HCT116 (cell line): ENCODE data around the gene IKZF3. TPM values are rescaled to one million over a fixed set of nuclear protein-coding genes. Genes with fewer than 3 reads are reported as not detected.

ENCODE experiments used
- ATAC-seq: fragments of 200-7000 bp; cut with Tn5 transposase; 2 replicates; pipeline ENCODE4 v1.9.1; 2020; ENCODE audit warnings: mild to moderate bottlenecking, moderate library complexity
- BruUV-seq: library from RNA; stranded (reverse); fragments of 400-500 nt; replicated peaks from 2 replicates; lab custom pipeline; 2021; lab: Mats Ljungman, UMichigan
- CTCF ChIA-PET: fragments of 300-600 bp; sonication (Branson Sonifier 250); formaldehyde crosslinking; loops from one replicate; lab custom pipeline; 2021; ENCODE audit warnings: antibody characterized with exemption; lab: Charles Lee
- POLR2A ChIA-PET: fragments of 300-600, 350-600 bp; sonication (Branson Sonifier 250); formaldehyde crosslinking; loops from one replicate; lab custom pipeline; 2021; ENCODE audit warnings: antibody characterized with exemption; lab: Charles Lee
- RAD21 ChIA-PET, 2 experiments: fragments of 300-600 bp; sonication (Branson Sonifier 250); formaldehyde crosslinking; loops; one replicate each; lab custom pipeline; 2023; ENCODE audit warnings: low total read pairs in 2 of 2; ENCODE audit not compliant: uncharacterized antibody in 2 of 2, unreplicated experiment in 2 of 2, low non-redundant PET in 1 of 2; lab: Charles Lee
- DNase-seq: peaks from one replicate; pipeline ENCODE4 v3.0.0-alpha.2; 2010; ENCODE audit warnings: low read depth, low spot score
- H2AFZ ChIP-seq: fragments of 200-600 bp; shearing (Covaris generic), sonication (generic); 2 replicates; pipeline ENCODE4 v1.6.1; 2017; ENCODE audit warnings: low read depth, mixed run types, mixed read lengths, antibody characterized with exemption, low read length; ENCODE audit not compliant: poor library complexity, severe bottlenecking
- H3K27ac ChIP-seq: 2 replicates; pipeline ENCODE4 v1.5.1; 2012; ENCODE audit warnings: low read depth, low read length
- H3K27me3 ChIP-seq: fragments of 200-600 bp; sonication (generic); 2 replicates; pipeline ENCODE4 v1.6.1; 2016; ENCODE audit warnings: mixed run types, low read length, mixed read lengths; ENCODE audit not compliant: insufficient read depth
- H3K36me3 ChIP-seq, 2 experiments: fragments of 200-500 bp in 1 of 2; fragments of 200-600 bp in 1 of 2; sonication (Bioruptor generic) in 1 of 2; sonication (generic) in 1 of 2; 2 replicates each; pipeline versions ENCODE4 v1.5.1 to v1.6.1; 2014 to 2016; ENCODE audit warnings: low read length in 2 of 2, inconsistent platforms in 1 of 2, mixed read lengths in 1 of 2, mixed run types in 1 of 2; ENCODE audit not compliant: insufficient read depth in 2 of 2, control insufficient read depth in 1 of 2
- H3K4me1 ChIP-seq, 2 experiments: fragments of 200-600 bp in 1 of 2; sonication (generic) in 1 of 2; 2 replicates each; pipeline versions ENCODE4 v1.5.1 to v1.6.1; 2012 to 2017; ENCODE audit warnings: low read length in 2 of 2, inconsistent platforms in 1 of 2, mild to moderate bottlenecking in 1 of 2, mixed read lengths in 1 of 2, mixed run types in 1 of 2, moderate library complexity in 1 of 2; ENCODE audit not compliant: insufficient read depth in 2 of 2, control insufficient read depth in 1 of 2
- H3K4me2 ChIP-seq: fragments of 200-600 bp; sonication (generic); 2 replicates; pipeline ENCODE4 v1.6.1; 2017; ENCODE audit warnings: mixed run types, low read length, mixed read lengths
- H3K4me3 ChIP-seq, 2 experiments: fragments of 200-600 bp in 1 of 2; sonication (generic) in 1 of 2; replicated peaks in 1 of 2; 2 replicates each; pipeline ENCODE4 v1.5.1; 2011 to 2016; ENCODE audit warnings: low read length in 2 of 2, control low read depth in 1 of 2, low read depth in 1 of 2, mild to moderate bottlenecking in 1 of 2, mixed read lengths in 1 of 2, mixed run types in 1 of 2
- H3K79me2 ChIP-seq: fragments of 200-600 bp; sonication (generic); 2 replicates; pipeline ENCODE4 v1.6.1; 2017; ENCODE audit warnings: mild to moderate bottlenecking, mixed run types, low read length, moderate library complexity, mixed read lengths; ENCODE audit not compliant: insufficient read depth
- H3K9ac ChIP-seq: fragments of 200-600 bp; sonication (generic); 2 replicates; pipeline ENCODE4 v1.6.1; 2016; ENCODE audit warnings: low read length, mixed read lengths
- H3K9me2 ChIP-seq: fragments of 200-600 bp; sonication (generic), shearing (Covaris generic); 2 replicates; pipeline ENCODE4 v1.6.1; 2017; ENCODE audit warnings: mixed run types, mild to moderate bottlenecking, moderate library complexity; ENCODE audit not compliant: insufficient read depth
- H3K9me3 ChIP-seq, 2 experiments: fragments of 200-500 bp in 1 of 2; fragments of 200-600 bp in 1 of 2; sonication (Bioruptor generic) in 1 of 2; sonication (generic) in 1 of 2; 2 replicates each; pipeline ENCODE4 v1.6.1; 2014 to 2017; ENCODE audit warnings: low read length in 2 of 2, mixed read lengths in 2 of 2, inconsistent platforms in 1 of 2, low read depth in 1 of 2, mild to moderate bottlenecking in 1 of 2, mixed run types in 1 of 2, moderate library complexity in 1 of 2; ENCODE audit not compliant: control insufficient read depth in 1 of 2, insufficient read depth in 1 of 2
- H4K20me1 ChIP-seq: fragments of 200-600 bp; sonication (generic), shearing (Covaris generic); 2 replicates; pipeline ENCODE4 v1.6.1; 2017; ENCODE audit warnings: mixed run types, mild to moderate bottlenecking, moderate library complexity; ENCODE audit not compliant: insufficient read depth
- CEBPB ChIP-seq: IDR thresholded peaks from 2 replicates; pipeline ENCODE4 v1.6.1; 2012; ENCODE audit warnings: low read depth
- ELF1 ChIP-seq: IDR thresholded peaks from 2 replicates; pipeline ENCODE4 v1.6.1; 2012; ENCODE audit warnings: low read depth, borderline replicate concordance
- POLR2A ChIP-seq: IDR thresholded peaks from 2 replicates; pipeline ENCODE4 v1.7.0; 2011; ENCODE audit warnings: borderline replicate concordance; ENCODE audit not compliant: insufficient read depth, insufficient read length; ENCODE audit errors: extremely low read depth
- POLR2AphosphoS5 ChIP-seq: IDR thresholded peaks from 2 replicates; pipeline ENCODE4 v1.6.1; 2011; ENCODE audit warnings: mild to moderate bottlenecking, low read depth, low read length, moderate library complexity
- RAD21 ChIP-seq: IDR thresholded peaks from 2 replicates; pipeline ENCODE4 v1.6.1; 2012; ENCODE audit warnings: low read depth, mild to moderate bottlenecking
- SIN3A ChIP-seq: IDR thresholded peaks from 2 replicates; pipeline ENCODE4 v1.6.1; 2012; ENCODE audit warnings: low read depth
- SP1 ChIP-seq: IDR thresholded peaks from 2 replicates; pipeline ENCODE4 v1.6.1; 2012; ENCODE audit warnings: low read depth
- YY1 ChIP-seq: IDR thresholded peaks from 2 replicates; pipeline ENCODE4 v1.6.1; 2011; ENCODE audit warnings: low read length, low read depth, moderate library complexity, mild to moderate bottlenecking; ENCODE audit not compliant: insufficient replicate concordance; ENCODE audit errors: extremely low read depth
- ZFX ChIP-seq: fragments of 450-650 bp; IDR thresholded peaks from 2 replicates; pipeline ENCODE4 v1.6.1; 2017
- intact Hi-C: fragments of 100-400 bp; cut with micrococcal nuclease; formaldehyde crosslinking; loops from 2 replicates; pipeline ENCODE4 v1.10.0; 2022
- total RNA-seq: library from RNA; stranded (reverse); gene quantifications from one replicate; pipeline ENCODE4 v1.2.1, GENCODE V29; 2021; ENCODE audit not compliant: unreplicated experiment
- TF ChIP-seq, protein P1 (sequence below): IDR thresholded peaks from 2 replicates; pipeline ENCODE4 v1.6.1; 2011; ENCODE audit warnings: mild to moderate bottlenecking, low read length, moderate library complexity; ENCODE audit not compliant: insufficient replicate concordance; ENCODE audit errors: extremely low read depth
- TF ChIP-seq, protein P2 (sequence below): IDR thresholded peaks from 2 replicates; pipeline ENCODE4 v1.6.1; 2012; ENCODE audit warnings: low read depth
- TF ChIP-seq, protein P3 (sequence below): IDR thresholded peaks from 2 replicates; pipeline ENCODE4 v1.6.1; 2012
- TF ChIP-seq, protein P4 (sequence below), 3 experiments: fragments of 200-600 bp in 1 of 3; sonication (generic) in 1 of 3; IDR thresholded peaks in 2 of 3; conservative IDR thresholded peaks in 1 of 3; 2 replicates each; pipeline ENCODE4 v1.5.1; 2012 to 2017; ENCODE audit warnings: low read depth in 2 of 3, low read length in 2 of 3, antibody characterized with exemption in 1 of 3, borderline replicate concordance in 1 of 3, control low read depth in 1 of 3, mild to moderate bottlenecking in 1 of 3, mixed read lengths in 1 of 3, mixed run types in 1 of 3, moderate library complexity in 1 of 3; ENCODE audit not compliant: insufficient read depth in 1 of 3

IKZF3 gene
- total RNA-seq, 1 experiment from 2014 or later, result 0.30 TPM

DNA sequence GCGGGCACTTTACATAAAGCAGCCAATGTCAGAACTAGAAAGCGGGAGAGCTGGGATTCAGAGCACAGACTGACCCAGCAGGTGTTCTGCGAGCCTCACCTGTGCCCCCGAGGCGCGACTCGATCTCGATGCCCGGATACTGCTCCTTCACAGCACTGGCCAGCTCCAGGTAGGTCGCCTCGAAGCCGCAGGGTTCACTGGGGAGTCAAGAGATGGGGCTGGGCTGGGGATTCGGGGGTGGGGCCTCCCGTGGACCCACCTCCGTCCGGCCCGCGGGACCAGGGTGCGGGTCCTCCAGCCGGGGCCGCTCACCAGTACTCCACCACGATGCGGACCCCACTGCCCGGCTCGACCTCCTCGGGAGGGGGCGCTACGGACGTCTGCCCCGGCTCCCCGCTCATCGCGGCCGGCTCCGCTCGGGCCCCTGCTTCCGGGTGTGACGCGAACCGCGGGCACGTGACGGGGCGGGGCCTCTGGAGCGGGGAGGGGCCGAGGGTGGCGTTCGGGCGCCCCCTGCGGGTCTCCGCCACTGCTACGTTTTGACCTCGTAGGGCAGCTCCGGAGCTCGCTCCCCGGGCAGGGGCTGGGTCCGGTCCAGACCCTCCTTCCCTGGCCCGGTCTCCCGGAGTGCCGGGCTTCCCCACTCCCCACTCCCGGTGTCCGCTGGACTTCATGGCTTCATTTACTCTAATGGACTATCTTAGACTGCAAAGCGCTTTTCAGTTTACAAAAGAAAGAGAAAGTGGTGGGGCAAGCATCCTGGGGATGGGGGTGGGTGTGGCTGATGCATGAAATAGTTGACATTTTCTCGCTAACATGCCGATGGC is 133.8 kb downstream of the IKZF3 start, which contains the start of gene MIEN1:
TSS of gene MIEN1 (minus strand) at position 438 of the 827 bp plus-strand sequence. CDS start at position 401, 37 bp downstream.
- BruUV-seq, result TSS peak; percentile 80
- intact Hi-C loops, result loop anchor here (10.0 kb wide), 1 partner anchor 224 kb away; no protein-coding TSS in a partner anchor
- H3K4me3 ChIP-seq, result peak within 1 kb of the TSS; percentile 69 to 73
- ChIA-PET CTCF (interaction anchor here (0.6 to 3.3 kb wide), 21 partner anchors 9 to 335 kb away, joined by 3 to 27 read pairs (median 4); partner anchors contain the start of genes ERBB2 and PGAP3), RAD21 (interaction anchor here in 1 of 2 experiments (1.6 kb wide), 1 partner anchor 42 kb away, joined by 3 read pairs; the partner anchor contains the start of gene PGAP3), POLR2A (interaction anchor here (0.6 to 2.5 kb wide), 4 partner anchors 30 to 152 kb away, joined by 3 to 6 read pairs (median 5); partner anchors contain the start of genes ERBB2 and PGAP3)
- H3K4me2 ChIP-seq, result peak within 1 kb of the TSS; percentile 78
- peak within 1 kb of the TSS; percentile 82 for H3K9ac ChIP-seq
- no peaks in the 10 kb centered on the region for H3K9me2 ChIP-seq
- H2AFZ ChIP-seq, result peak within 1 kb of the TSS; percentile 31
- peaks cover 3 to 24% of the 10 kb centered on the region in 2 experiments; a peak in 3 of 4 replicates for H3K4me1 ChIP-seq
- peak; percentile 89 for ATAC-seq
- peaks cover 10% of the 10 kb centered on the region; the same call in 1 of the 2 replicates for H3K79me2 ChIP-seq
- TF ChIP-seq YY1, result peak; percentile 65
- TF ChIP-seq CEBPB, result no peak
- TF ChIP-seq, protein P1, sequence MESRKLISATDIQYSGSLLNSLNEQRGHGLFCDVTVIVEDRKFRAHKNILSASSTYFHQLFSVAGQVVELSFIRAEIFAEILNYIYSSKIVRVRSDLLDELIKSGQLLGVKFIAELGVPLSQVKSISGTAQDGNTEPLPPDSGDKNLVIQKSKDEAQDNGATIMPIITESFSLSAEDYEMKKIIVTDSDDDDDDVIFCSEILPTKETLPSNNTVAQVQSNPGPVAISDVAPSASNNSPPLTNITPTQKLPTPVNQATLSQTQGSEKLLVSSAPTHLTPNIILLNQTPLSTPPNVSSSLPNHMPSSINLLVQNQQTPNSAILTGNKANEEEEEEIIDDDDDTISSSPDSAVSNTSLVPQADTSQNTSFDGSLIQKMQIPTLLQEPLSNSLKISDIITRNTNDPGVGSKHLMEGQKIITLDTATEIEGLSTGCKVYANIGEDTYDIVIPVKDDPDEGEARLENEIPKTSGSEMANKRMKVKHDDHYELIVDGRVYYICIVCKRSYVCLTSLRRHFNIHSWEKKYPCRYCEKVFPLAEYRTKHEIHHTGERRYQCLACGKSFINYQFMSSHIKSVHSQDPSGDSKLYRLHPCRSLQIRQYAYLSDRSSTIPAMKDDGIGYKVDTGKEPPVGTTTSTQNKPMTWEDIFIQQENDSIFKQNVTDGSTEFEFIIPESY, result no peak
- peak; percentile 98; the same call in 1 of the 2 replicates for TF ChIP-seq ELF1
- TF ChIP-seq SP1, result peak; percentile 59
- TF ChIP-seq, protein P2, sequence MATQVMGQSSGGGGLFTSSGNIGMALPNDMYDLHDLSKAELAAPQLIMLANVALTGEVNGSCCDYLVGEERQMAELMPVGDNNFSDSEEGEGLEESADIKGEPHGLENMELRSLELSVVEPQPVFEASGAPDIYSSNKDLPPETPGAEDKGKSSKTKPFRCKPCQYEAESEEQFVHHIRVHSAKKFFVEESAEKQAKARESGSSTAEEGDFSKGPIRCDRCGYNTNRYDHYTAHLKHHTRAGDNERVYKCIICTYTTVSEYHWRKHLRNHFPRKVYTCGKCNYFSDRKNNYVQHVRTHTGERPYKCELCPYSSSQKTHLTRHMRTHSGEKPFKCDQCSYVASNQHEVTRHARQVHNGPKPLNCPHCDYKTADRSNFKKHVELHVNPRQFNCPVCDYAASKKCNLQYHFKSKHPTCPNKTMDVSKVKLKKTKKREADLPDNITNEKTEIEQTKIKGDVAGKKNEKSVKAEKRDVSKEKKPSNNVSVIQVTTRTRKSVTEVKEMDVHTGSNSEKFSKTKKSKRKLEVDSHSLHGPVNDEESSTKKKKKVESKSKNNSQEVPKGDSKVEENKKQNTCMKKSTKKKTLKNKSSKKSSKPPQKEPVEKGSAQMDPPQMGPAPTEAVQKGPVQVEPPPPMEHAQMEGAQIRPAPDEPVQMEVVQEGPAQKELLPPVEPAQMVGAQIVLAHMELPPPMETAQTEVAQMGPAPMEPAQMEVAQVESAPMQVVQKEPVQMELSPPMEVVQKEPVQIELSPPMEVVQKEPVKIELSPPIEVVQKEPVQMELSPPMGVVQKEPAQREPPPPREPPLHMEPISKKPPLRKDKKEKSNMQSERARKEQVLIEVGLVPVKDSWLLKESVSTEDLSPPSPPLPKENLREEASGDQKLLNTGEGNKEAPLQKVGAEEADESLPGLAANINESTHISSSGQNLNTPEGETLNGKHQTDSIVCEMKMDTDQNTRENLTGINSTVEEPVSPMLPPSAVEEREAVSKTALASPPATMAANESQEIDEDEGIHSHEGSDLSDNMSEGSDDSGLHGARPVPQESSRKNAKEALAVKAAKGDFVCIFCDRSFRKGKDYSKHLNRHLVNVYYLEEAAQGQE, result no peak
- TF ChIP-seq, protein P3, sequence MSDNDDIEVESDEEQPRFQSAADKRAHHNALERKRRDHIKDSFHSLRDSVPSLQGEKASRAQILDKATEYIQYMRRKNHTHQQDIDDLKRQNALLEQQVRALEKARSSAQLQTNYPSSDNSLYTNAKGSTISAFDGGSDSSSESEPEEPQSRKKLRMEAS, result peak; percentile 92
- peak; percentile 77; the same call in 1 of the 2 replicates for TF ChIP-seq SIN3A
- TF ChIP-seq ZFX, result 0 out of 2 replicates have a peak, but pooled peaks have one; percentile 24
- peak; percentile 84 for TF ChIP-seq POLR2AphosphoS5
- peak; percentile 55 for TF ChIP-seq POLR2A
- TF ChIP-seq, protein P4, sequence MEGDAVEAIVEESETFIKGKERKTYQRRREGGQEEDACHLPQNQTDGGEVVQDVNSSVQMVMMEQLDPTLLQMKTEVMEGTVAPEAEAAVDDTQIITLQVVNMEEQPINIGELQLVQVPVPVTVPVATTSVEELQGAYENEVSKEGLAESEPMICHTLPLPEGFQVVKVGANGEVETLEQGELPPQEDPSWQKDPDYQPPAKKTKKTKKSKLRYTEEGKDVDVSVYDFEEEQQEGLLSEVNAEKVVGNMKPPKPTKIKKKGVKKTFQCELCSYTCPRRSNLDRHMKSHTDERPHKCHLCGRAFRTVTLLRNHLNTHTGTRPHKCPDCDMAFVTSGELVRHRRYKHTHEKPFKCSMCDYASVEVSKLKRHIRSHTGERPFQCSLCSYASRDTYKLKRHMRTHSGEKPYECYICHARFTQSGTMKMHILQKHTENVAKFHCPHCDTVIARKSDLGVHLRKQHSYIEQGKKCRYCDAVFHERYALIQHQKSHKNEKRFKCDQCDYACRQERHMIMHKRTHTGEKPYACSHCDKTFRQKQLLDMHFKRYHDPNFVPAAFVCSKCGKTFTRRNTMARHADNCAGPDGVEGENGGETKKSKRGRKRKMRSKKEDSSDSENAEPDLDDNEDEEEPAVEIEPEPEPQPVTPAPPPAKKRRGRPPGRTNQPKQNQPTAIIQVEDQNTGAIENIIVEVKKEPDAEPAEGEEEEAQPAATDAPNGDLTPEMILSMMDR (IDR thresholded peaks at IDR 0.05 in 2 of 3, conservative IDR thresholded peaks at IDR 0.05 in 1 of 3; ENCODE audit: borderline replicate concordance in 1 of 3, insufficient read depth in 1 of 3, low read depth in 2 of 3, low read length in 2 of 3), result peak; percentile 71 to 87 (median 82)
- peak; percentile 75 for TF ChIP-seq RAD21
- DNase-seq, result peak; percentile 64
- no peaks in the 10 kb centered on the region for H3K9me3 ChIP-seq
- no peaks in the 10 kb centered on the region for H4K20me1 ChIP-seq
- peaks cover 3 to 17% of the 10 kb centered on the region in 2 experiments; a peak in 2 of 4 replicates for H3K36me3 ChIP-seq
- H3K27me3 ChIP-seq, result no peaks in the 10 kb centered on the region
- peak within 1 kb of the TSS; percentile 77 for H3K27ac ChIP-seq
